H1 (cell line): ENCODE data around the gene NR1I3. TPM values are rescaled to one million over a fixed set of nuclear protein-coding genes. Genes with fewer than 3 reads are reported as not detected.

Experiments
- CTCF ChIA-PET: fragments of 300-600 bp; sonication (Branson Sonifier 250); formaldehyde crosslinking; loops from one replicate; lab custom pipeline; 2021; ENCODE audit not compliant: partially characterized antibody; lab: Charles Lee
- POLR2A ChIA-PET: fragments of 300-600 bp; sonication (Branson Sonifier 250); formaldehyde crosslinking; loops from one replicate; lab custom pipeline; 2021; ENCODE audit warnings: inconsistent platforms; ENCODE audit not compliant: partially characterized antibody; lab: Charles Lee
- DNase-seq, 2 experiments: peaks; one replicate each; pipeline versions ENCODE4 v3.0.0 to v3.0.0-alpha.2; 2010 to 2022; ENCODE audit warnings: low spot score in 2 of 2, low read depth in 1 of 2, mixed read lengths in 1 of 2
- FAIRE-seq: peaks from 2 replicates; lab custom pipeline; 2011; peaks lifted over from hg19 to GRCh38; lab: Jason Lieb, UNC
- H2AFZ ChIP-seq: 2 replicates; pipeline ENCODE4 v1.8.1; 2012; ENCODE audit warnings: low read length, inconsistent platforms
- H2AK5ac ChIP-seq: 2 replicates; pipeline ENCODE4 v1.6.1; 2013; ENCODE audit warnings: low read depth, low read length
- H2BK120ac ChIP-seq: replicated peaks from 2 replicates; pipeline ENCODE3; 2013; ENCODE audit warnings: low read depth, low read length, inconsistent platforms
- H2BK12ac ChIP-seq: 2 replicates; pipeline ENCODE4 v1.6.1; 2013; ENCODE audit warnings: low read depth, low read length
- H2BK15ac ChIP-seq: 2 replicates; pipeline ENCODE4 v1.6.1; 2013; ENCODE audit warnings: low read length
- H2BK20ac ChIP-seq: 2 replicates; pipeline ENCODE4 v1.6.1; 2013; ENCODE audit warnings: low read length
- H2BK5ac ChIP-seq: 2 replicates; pipeline ENCODE4 v1.6.1; 2013; ENCODE audit warnings: low read depth, low read length
- H3K14ac ChIP-seq: 2 replicates; pipeline ENCODE4 v1.6.1; 2013; ENCODE audit warnings: inconsistent platforms; ENCODE audit not compliant: insufficient read length
- H3K18ac ChIP-seq: 2 replicates; pipeline ENCODE4 v1.6.1; 2013; ENCODE audit warnings: low read length; ENCODE audit errors: extremely low read depth
- H3K23ac ChIP-seq: 2 replicates; pipeline ENCODE4 v1.6.1; 2013; ENCODE audit warnings: inconsistent platforms; ENCODE audit not compliant: insufficient read length
- H3K23me2 ChIP-seq: 2 replicates; pipeline ENCODE4 v1.6.1; 2013; ENCODE audit warnings: low read depth, low read length
- H3K27ac ChIP-seq: 2 replicates; pipeline ENCODE4 v1.6.1; 2011; ENCODE audit warnings: low read depth, low read length, inconsistent platforms
- H3K27me3 ChIP-seq, 4 experiments: replicated peaks in 1 of 4; 1 replicate in 1 of 4; 2 replicates in 3 of 4; pipeline versions ENCODE4 v1.6.1 to v1.8.1; 2011 to 2013; ENCODE audit warnings: low read length in 3 of 4, mild to moderate bottlenecking in 3 of 4, inconsistent platforms in 2 of 4, mixed read lengths in 2 of 4, moderate library complexity in 1 of 4; ENCODE audit not compliant: control insufficient read depth in 3 of 4, insufficient read depth in 3 of 4; ENCODE audit errors: extremely low read depth in 1 of 4
- H3K36me3 ChIP-seq, 4 experiments: 2 replicates each; pipeline versions ENCODE4 v1.6.1 to v1.8.1; 2011 to 2013; ENCODE audit warnings: mild to moderate bottlenecking in 4 of 4, low read length in 3 of 4, moderate library complexity in 2 of 4, control low read depth in 1 of 4, inconsistent platforms in 1 of 4; ENCODE audit not compliant: insufficient read depth in 4 of 4, control insufficient read depth in 2 of 4
- H3K4ac ChIP-seq: replicated peaks from 2 replicates; pipeline ENCODE3; 2013; ENCODE audit warnings: low read length, low read depth, mixed read lengths, inconsistent platforms; ENCODE audit not compliant: insufficient read length
- H3K4me1 ChIP-seq, 4 experiments: replicated peaks in 1 of 4; 1 replicate in 1 of 4; 2 replicates in 3 of 4; pipeline versions ENCODE4 v1.6.1 to v1.8.1; 2011 to 2013; ENCODE audit warnings: low read length in 3 of 4, inconsistent platforms in 2 of 4, mixed read lengths in 1 of 4; ENCODE audit not compliant: insufficient read depth in 4 of 4, control insufficient read depth in 3 of 4
- H3K4me2 ChIP-seq, 2 experiments: 2 replicates each; pipeline versions ENCODE4 v1.6.1 to v1.8.1; 2011 to 2013; ENCODE audit warnings: low read depth in 2 of 2, low read length in 2 of 2, control low read depth in 1 of 2, inconsistent platforms in 1 of 2, mild to moderate bottlenecking in 1 of 2; ENCODE audit not compliant: insufficient read depth in 1 of 2
- H3K4me3 ChIP-seq, 4 experiments: fragments of 200-600, 300-600 bp in 1 of 4; sonication (generic), shearing (Covaris generic), sonication (Bioruptor Twin) in 1 of 4; 2 replicates each; pipeline versions ENCODE4 v1.5.1 to v1.8.1; 2011 to 2016; ENCODE audit warnings: low read length in 4 of 4, low read depth in 3 of 4, control low read depth in 2 of 4, inconsistent platforms in 2 of 4, mild to moderate bottlenecking in 2 of 4, mixed read lengths in 1 of 4, moderate library complexity in 1 of 4; ENCODE audit not compliant: insufficient read depth in 2 of 4; ENCODE audit errors: extremely low read depth in 1 of 4
- H3K56ac ChIP-seq: replicated peaks from 2 replicates; pipeline ENCODE3; 2013; ENCODE audit warnings: low read depth, mild to moderate bottlenecking, mixed read lengths, low read length, inconsistent platforms; ENCODE audit not compliant: insufficient read length
- H3K79me1 ChIP-seq: 2 replicates; pipeline ENCODE4 v1.6.1; 2013; ENCODE audit warnings: low read depth, low read length, control low read depth
- H3K79me2 ChIP-seq, 2 experiments: 2 replicates each; pipeline versions ENCODE4 v1.6.1 to v1.8.1; 2012 to 2013; ENCODE audit warnings: low read length in 2 of 2, mild to moderate bottlenecking in 2 of 2, inconsistent platforms in 1 of 2; ENCODE audit not compliant: insufficient read depth in 2 of 2, control insufficient read depth in 1 of 2
- H3K9ac ChIP-seq, 4 experiments: replicated peaks in 1 of 4; 1 replicate in 1 of 4; 2 replicates in 3 of 4; pipeline versions ENCODE4 v1.6.1 to v1.8.1; 2011 to 2013; ENCODE audit warnings: low read depth in 3 of 4, low read length in 3 of 4, control low read depth in 2 of 4, mild to moderate bottlenecking in 2 of 4, moderate library complexity in 2 of 4, inconsistent platforms in 1 of 4; ENCODE audit errors: extremely low read depth in 1 of 4
- H3K9me3 ChIP-seq, 2 experiments: 2 replicates each; pipeline versions ENCODE4 v1.6.1 to v1.8.1; 2012 to 2013; ENCODE audit warnings: mild to moderate bottlenecking in 2 of 2, moderate library complexity in 2 of 2, control low read depth in 1 of 2, inconsistent platforms in 1 of 2, low read depth in 1 of 2, low read length in 1 of 2, mixed read lengths in 1 of 2; ENCODE audit not compliant: insufficient read depth in 2 of 2
- H4K20me1 ChIP-seq, 2 experiments: replicated peaks in 1 of 2; 2 replicates each; pipeline versions ENCODE3 to v1.8.1; 2011 to 2013; ENCODE audit warnings: inconsistent platforms in 2 of 2, low read length in 2 of 2, mild to moderate bottlenecking in 1 of 2; ENCODE audit not compliant: insufficient read depth in 2 of 2, control insufficient read depth in 1 of 2
- H4K5ac ChIP-seq: 2 replicates; pipeline ENCODE4 v1.6.1; 2013; ENCODE audit warnings: low read length, low read depth, mixed read lengths, inconsistent platforms; ENCODE audit not compliant: insufficient read length
- H4K8ac ChIP-seq: 2 replicates; pipeline ENCODE4 v1.8.0; 2013; ENCODE audit warnings: mild to moderate bottlenecking, moderate library complexity, low read length, inconsistent platforms; ENCODE audit not compliant: insufficient read depth; ENCODE audit errors: extremely low read depth
- H4K91ac ChIP-seq: replicated peaks from 2 replicates; pipeline ENCODE3; 2013; ENCODE audit warnings: low read length, mixed read lengths, inconsistent platforms; ENCODE audit not compliant: insufficient read length
- CREB1 ChIP-seq: IDR thresholded peaks from 2 replicates; pipeline ENCODE4 v1.6.1; 2012; ENCODE audit warnings: inconsistent platforms
- GTF2F1 ChIP-seq: IDR thresholded peaks from 2 replicates; pipeline ENCODE4 v1.6.1; 2012; ENCODE audit warnings: low read depth, low read length, improper control_type of control experiment, borderline replicate concordance
- NANOG ChIP-seq: IDR thresholded peaks from 2 replicates; pipeline ENCODE4 v1.6.1; 2011; ENCODE audit warnings: low read length, low read depth, mild to moderate bottlenecking, inconsistent platforms; ENCODE audit not compliant: insufficient read depth, poor library complexity, severe bottlenecking
- PHF8 ChIP-seq: fragments of 200-600 bp; sonication (generic); conservative IDR thresholded peaks from 2 replicates; pipeline ENCODE4 v1.7.1; 2012; ENCODE audit warnings: low read depth, mild to moderate bottlenecking, inconsistent platforms, low read length, moderate library complexity
- SIRT6 ChIP-seq: IDR thresholded peaks from one replicate; pipeline ENCODE4 v1.7.1; 2012; ENCODE audit warnings: low read length, inconsistent platforms
- SIX5 ChIP-seq: IDR thresholded peaks from 2 replicates; pipeline ENCODE4 v1.6.1; 2011; ENCODE audit warnings: mild to moderate bottlenecking, low read depth, low read length
- SP1 ChIP-seq: IDR thresholded peaks from 2 replicates; pipeline ENCODE4 v1.6.1; 2011; ENCODE audit warnings: low read depth, low read length
- SP2 ChIP-seq: IDR thresholded peaks from 2 replicates; pipeline ENCODE4 v1.6.1; 2012; ENCODE audit warnings: mild to moderate bottlenecking, low read length, inconsistent platforms
- SP4 ChIP-seq: IDR thresholded peaks from 2 replicates; pipeline ENCODE4 v1.6.1; 2012; ENCODE audit warnings: low read length, inconsistent platforms
- SUZ12 ChIP-seq: fragments of 200-600 bp; sonication (generic); IDR thresholded peaks from 2 replicates; pipeline ENCODE4 v1.6.1; 2012; ENCODE audit warnings: mild to moderate bottlenecking, inconsistent platforms, low read length, moderate library complexity, mixed read lengths
- TBP ChIP-seq: IDR thresholded peaks from 2 replicates; pipeline ENCODE4 v1.6.1; 2011; ENCODE audit warnings: low read depth, low read length, improper control_type of control experiment
- USF2 ChIP-seq: IDR thresholded peaks from 2 replicates; pipeline ENCODE4 v1.6.1; 2011; ENCODE audit warnings: low read length, improper control_type of control experiment
- WGBS, 2 experiments: shearing (Covaris generic) in 1 of 2; methylation state at CpG; one replicate each; pipeline versions ENCODE4 v1.1.6 to v1.1.7; 2013 to 2015; ENCODE audit warnings: low lambda C conversion rate in 2 of 2, mixed read lengths in 2 of 2, inconsistent platforms in 1 of 2, low coverage in 1 of 2, missing lambda C conversion rate in 1 of 2; ENCODE audit not compliant: insufficient replicate concordance in 2 of 2, insufficient coverage in 1 of 2, insufficient read length in 1 of 2; ENCODE audit errors: extremely low coverage in 1 of 2, missing lambda C conversion rate in 1 of 2; 5-methylcytosine and 5-hydroxymethylcytosine counted together
- polyA plus RNA-seq, 7 experiments: library from polyadenylated mRNA; depleted of rRNA in 3 of 7; stranded (reverse) in 5 of 7; unstranded in 2 of 7; fragments of >200 nt in 5 of 7; fragments of 200-250 nt in 2 of 7; gene quantifications; 1 replicate in 5 of 7; 2 replicates in 1 of 7; 4 replicates in 1 of 7; pipeline versions ENCODE4 v1.2.1 to v1.2.3, GENCODE V29; 2011 to 2013; ENCODE audit warnings: missing spikeins in 2 of 7, mixed read lengths in 2 of 7
- total RNA-seq: library from RNA; stranded (reverse); fragmentation: NEBNext Ultra II Directional; extraction: Animal tissue kit (Norgen Biotek cat#: 25700); gene quantifications from 2 replicates; pipeline ENCODE4 v1.2.1, GENCODE V29; 2021

NR1I3 gene
- total and polyA plus RNA-seq, 2 of the 8 experiments (the other 6 are each of a cell fraction or from before 2014, with no cell fraction given) = not detected

- no peak overlapping the region for H3K27ac ChIP-seq
- H2BK5ac ChIP-seq = no peak overlapping the region
- peaks cover 11% of the 10 kb centered on the region; the same call in 1 of the 2 replicates for H3K23me2 ChIP-seq
- 90% methylated on average over 4 of the region's 4 CpGs; no CpG with 5 or more reads in 1 of the 2 experiments for WGBS, 2 experiments
- peaks cover 10 to 36% (median 32%) of the 10 kb centered on the region in 4 experiments for H3K4me1 ChIP-seq
- no peak overlapping the region for H3K18ac ChIP-seq
- no peak overlapping the region for H2BK120ac ChIP-seq
- no peak overlapping the region for H2BK15ac ChIP-seq
- H3K9ac ChIP-seq = no peak overlapping the region
- ChIA-PET CTCF (interaction anchor here (0.8 to 4.8 kb wide), 6 partner anchors 10 to 186 kb away, joined by 3 to 42 read pairs (median 6); no protein-coding TSS in a partner anchor), POLR2A (no interaction called here)
- no peaks in the 10 kb centered on the region for H4K20me1 ChIP-seq
- peaks cover 0 to 5% of the 10 kb centered on the region in 2 experiments; a peak in 1 of 4 replicates for H3K79me2 ChIP-seq
- no peak overlapping the region for H3K4me3 ChIP-seq
- no peak overlapping the region for H3K56ac ChIP-seq
- no peak overlapping the region for H4K8ac ChIP-seq
- H2AK5ac ChIP-seq = no peak overlapping the region
- H3K36me3 ChIP-seq = peaks cover 4 to 14% (median 10%) of the 10 kb centered on the region in 4 experiments; a peak in 5 of 8 replicates
- H2AFZ ChIP-seq = no peak overlapping the region
- H3K23ac ChIP-seq = no peak overlapping the region
- no peak overlapping the region for H4K5ac ChIP-seq
- no peaks in the 10 kb centered on the region for H3K9me3 ChIP-seq
- no peaks in the 10 kb centered on the region; a peak in 1 of 7 replicates for H3K27me3 ChIP-seq
- FAIRE-seq (no peak), DNase-seq (no peak)
- H3K79me1 ChIP-seq = peaks cover 6% of the 10 kb centered on the region; the same call in 1 of the 2 replicates
- H3K14ac ChIP-seq = no peak overlapping the region
- TF ChIP-seq SP2 (no peak), USF2 (no peak), SUZ12 (no peak), CREB1 (no peak), TBP (no peak), SP1 (no peak), PHF8 (no peak), SP4 (no peak), GTF2F1 (no peak), NANOG (no peak), SIX5 (no peak), SIRT6 (no peak)
- no peak overlapping the region for H2BK12ac ChIP-seq
- no peak overlapping the region for H4K91ac ChIP-seq
- no peak overlapping the region for H3K4ac ChIP-seq
- no peak overlapping the region for H2BK20ac ChIP-seq
- no peak overlapping the region for H3K4me2 ChIP-seq
Measured at GRCh38 chr1:161195171-161195570, 42.8 kb downstream of the NR1I3 start.
